Measurements from ENCODE around the gene ELMOD1. TPM values are rescaled to one million over a fixed set of nuclear protein-coding genes. Genes with fewer than 3 reads are reported as not detected.

Gene ELMOD1
- total RNA-seq, 1 donor from 2014 or later, result not detected

- no peak for TF ChIP-seq CTCF (IDR thresholded peaks at IDR 0.05)
- intact Hi-C loops (cut with DNase I), result no loop called here
- Histone ChIP-seq H3K36me3 (no peaks in the 10 kb centered on the region), H3K4me1 (no peaks in the 10 kb centered on the region), H3K27ac (no peak overlapping the region), H3K27me3 (no peaks in the 10 kb centered on the region), H3K9me3 (no peaks in the 10 kb centered on the region), H3K4me3 (no peak overlapping the region)
- DNase-seq (ENCODE audit: low spot score in 2 of 2), result no peak
These were observed 85.5 kb downstream of the ELMOD1 start for GRCh38 chr11:107676336-107677057.

GRCh38 chr11:107677924-107678631 is 87.1 kb downstream of the ELMOD1 start:
- H3K27ac ChIP-seq, result no peak overlapping the region

GRCh38 chr11:107678632-107678971 is 87.7 kb downstream of the ELMOD1 start:
- no peaks in the 10 kb centered on the region for H3K4me1 ChIP-seq
- no peaks in the 10 kb centered on the region for H3K9me3 ChIP-seq
- intact Hi-C loops (cut with DNase I), result no loop called here
- H3K36me3 ChIP-seq, result no peaks in the 10 kb centered on the region
- no peak for TF ChIP-seq CTCF (IDR thresholded peaks at IDR 0.05)
- H3K4me3 ChIP-seq, result no peak overlapping the region
- no peaks in the 10 kb centered on the region for H3K27me3 ChIP-seq
- H3K27ac ChIP-seq, result no peak overlapping the region
- DNase-seq (ENCODE audit: low spot score in 2 of 2), result no peak

More at GRCh38 chr11:107677924-107678631, 87.1 kb downstream of the ELMOD1 start:
- Histone ChIP-seq H3K27me3 (no peaks in the 10 kb centered on the region), H3K4me1 (no peaks in the 10 kb centered on the region), H3K4me3 (no peak overlapping the region), H3K36me3 (no peaks in the 10 kb centered on the region), H3K9me3 (no peaks in the 10 kb centered on the region)
- intact Hi-C loops (cut with DNase I), result no loop called here
- DNase-seq (ENCODE audit: low spot score in 2 of 2), result no peak
- TF ChIP-seq CTCF (IDR thresholded peaks at IDR 0.05), result no peak

- Histone ChIP-seq H3K9me3 (no peaks in the 10 kb centered on the region), H3K27me3 (no peaks in the 10 kb centered on the region), H3K27ac (no peak overlapping the region), H3K4me3 (no peak overlapping the region), H3K4me1 (no peaks in the 10 kb centered on the region), H3K36me3 (no peaks in the 10 kb centered on the region)
- TF ChIP-seq CTCF (IDR thresholded peaks at IDR 0.05), result no peak
- no peak for DNase-seq (ENCODE audit: low spot score in 2 of 2)
- intact Hi-C loops (cut with DNase I), result no loop called here
These were observed 88.5 kb downstream of the ELMOD1 start for GRCh38 chr11:107679255-107680024.

GRCh38 chr11:107682171-107682570 is 91.2 kb downstream of the ELMOD1 start:
- Histone ChIP-seq H3K9me3 (no peaks in the 10 kb centered on the region), H3K27ac (no peak overlapping the region), H3K36me3 (no peaks in the 10 kb centered on the region), H3K4me1 (no peaks in the 10 kb centered on the region), H3K27me3 (no peaks in the 10 kb centered on the region), H3K4me3 (no peak overlapping the region)
- intact Hi-C loops (cut with DNase I), result no loop called here
- DNase-seq (ENCODE audit: low spot score in 2 of 2), result no peak
- TF ChIP-seq CTCF (IDR thresholded peaks at IDR 0.05), result no peak
